Esophagus muscularis mucosa (tissue), 4 donors: ENCODE results near the gene SND1.

Experiments
- CTCF ChIP-seq, 3 experiments: fragments of 200-600 bp in 2 of 3; fragments of 450-650 bp in 1 of 3; sonication (generic) in 2 of 3; IDR thresholded peaks; one replicate each; pipeline ENCODE4 v1.5.1; 2017 to 2019; ENCODE audit warnings: antibody characterized with exemption in 3 of 3, mild to moderate bottlenecking in 2 of 3, moderate library complexity in 1 of 3
- EP300 ChIP-seq: sonication (generic); formaldehyde crosslinking; IDR thresholded peaks from one replicate; pipeline ENCODE4 v1.6.1; 2017; ENCODE audit warnings: antibody characterized with exemption
- POLR2A ChIP-seq: fragments of 450-650 bp; IDR thresholded peaks from one replicate; pipeline ENCODE4 v1.6.1; 2017; ENCODE audit warnings: antibody characterized with exemption, moderate library complexity, mild to moderate bottlenecking, low read depth
- POLR2AphosphoS5 ChIP-seq, 2 donors: sonication (generic); formaldehyde crosslinking; IDR thresholded peaks; one replicate each; pipeline ENCODE4 v1.6.1; 2017; ENCODE audit warnings: antibody characterized with exemption in 2 of 2

GRCh38 chr7:128071376-128071775 is 419.4 kb downstream of the SND1 start:
- TF ChIP-seq CTCF (IDR thresholded peaks at IDR 0.05) (no peak), EP300 (no peak), POLR2AphosphoS5 (IDR thresholded peaks at IDR 0.05) (no peak), POLR2A (no peak)
